GM12892 (cell line): ENCODE results near the gene RAP1GAP2.

Experiments used
- POLR2A ChIP-seq: IDR thresholded peaks from 2 replicates; pipeline ENCODE4 v1.6.1; 2011; ENCODE audit warnings: low read depth, low read length, control low read depth
- POLR2AphosphoS5 ChIP-seq: IDR thresholded peaks from 2 replicates; pipeline ENCODE4 v1.6.1; 2011; ENCODE audit warnings: low read depth, low read length, control low read depth

DNA sequence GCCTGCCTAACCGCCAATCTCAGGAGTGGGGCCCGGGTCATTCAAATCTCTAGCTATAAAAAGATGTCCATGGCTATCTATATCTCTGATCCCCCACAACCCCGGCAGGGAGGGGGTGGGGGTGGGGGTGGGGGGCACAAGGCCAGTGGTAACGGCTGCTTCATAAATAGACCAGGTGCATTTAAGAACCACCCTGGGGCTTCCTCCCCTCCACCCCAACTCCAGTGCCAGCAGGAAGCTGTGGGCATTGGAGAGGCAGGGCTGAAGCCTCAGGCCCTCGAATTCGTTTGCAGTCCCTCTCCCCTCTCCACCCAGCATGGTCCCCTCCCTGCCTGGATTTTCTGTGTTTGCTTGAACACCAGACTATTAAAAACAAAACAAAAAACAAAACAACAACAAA lies 56.0 kb downstream of the RAP1GAP2 start:
- no peak for TF ChIP-seq POLR2A
- TF ChIP-seq POLR2AphosphoS5 = no peak
